Activated CD4-positive, alpha-beta memory T cell treated with anti-CD3 and anti-CD28 coated beads for 36 hours (primary cell): ENCODE data around the gene MCMBP. TPM values are rescaled to one million over a fixed set of nuclear protein-coding genes. Genes with fewer than 3 reads are reported as not detected.

ENCODE experiments used
- CTCF ChIA-PET: fragments of 350-600 bp; sonication (Branson Sonifier 250); formaldehyde crosslinking; loops from one replicate; lab custom pipeline; 2021; ENCODE audit warnings: antibody characterized with exemption, inconsistent platforms; lab: Charles Lee
- POLR2A ChIA-PET: fragments of 350-600 bp; sonication (Branson Sonifier 250); formaldehyde crosslinking; loops from one replicate; lab custom pipeline; 2021; ENCODE audit warnings: antibody characterized with exemption; lab: Charles Lee
- DNase-seq: peaks from one replicate; pipeline ENCODE4 v3.0.0-alpha.2; 2020
- H3K27ac Mint-ChIP-seq: one replicate; pipeline ENCODE4 v1.8.0; 2021; ENCODE audit warnings: mixed read lengths
- H3K27me3 Mint-ChIP-seq: one replicate; pipeline ENCODE4 v1.8.0; 2021; ENCODE audit warnings: mixed read lengths
- H3K36me3 Mint-ChIP-seq: one replicate; pipeline ENCODE4 v1.8.0; 2021; ENCODE audit warnings: mixed read lengths
- H3K4me1 Mint-ChIP-seq: one replicate; pipeline ENCODE4 v1.8.0; 2021; ENCODE audit warnings: low read depth, mixed read lengths
- H3K4me3 Mint-ChIP-seq: one replicate; pipeline ENCODE4 v1.8.0; 2021; ENCODE audit warnings: mild to moderate bottlenecking, mixed read lengths
- H3K9me3 Mint-ChIP-seq: one replicate; pipeline ENCODE4 v1.8.0; 2021; ENCODE audit warnings: mixed read lengths
- intact Hi-C: fragments of 100-400 bp; cut with micrococcal nuclease; formaldehyde crosslinking; loops from one replicate; pipeline ENCODE4 v1.15.1; 2023
- total RNA-seq, 2 experiments: library from RNA; stranded (reverse); gene quantifications; one replicate each; pipeline ENCODE4 v1.2.3, GENCODE V29; 2021

MCMBP gene
- total RNA-seq, 2 experiments from 2014 or later: 90.8 to 92.8 TPM

DNA sequence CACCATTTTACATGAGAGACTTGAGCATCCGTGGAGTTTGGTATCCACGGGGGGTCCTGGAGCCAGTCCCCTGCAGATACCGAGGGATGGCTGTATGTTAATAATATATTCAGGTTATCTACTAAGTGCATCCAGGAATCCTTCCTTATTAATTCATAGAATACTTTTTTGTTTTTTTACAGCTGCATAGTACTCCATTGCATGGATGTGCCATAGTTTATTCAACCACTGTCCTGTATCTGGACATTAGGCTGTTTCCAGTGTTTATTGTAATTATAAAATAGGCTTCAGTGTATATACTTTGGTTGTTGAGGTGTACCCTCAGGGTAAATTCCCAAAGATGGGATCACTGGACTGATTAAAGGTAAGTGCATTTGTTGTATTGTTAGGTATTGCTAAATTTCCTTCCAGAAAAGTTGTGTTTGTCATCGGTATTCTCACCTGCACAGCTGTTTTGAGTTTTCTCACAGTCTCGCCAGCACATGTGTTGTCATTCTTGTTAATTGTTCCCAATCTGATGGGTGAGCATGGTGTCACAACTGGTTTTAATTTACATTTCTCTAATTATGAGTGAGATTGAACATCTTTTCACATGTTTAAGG, 91.7 kb downstream of the MCMBP start:
- ChIA-PET CTCF (interaction anchor here (3.0 kb wide), 1 partner anchor 30 kb away, joined by 9 read pairs; no protein-coding TSS in a partner anchor), POLR2A (no interaction called here)
- intact Hi-C loops: no loop called here
- Mint-ChIP-seq H3K27me3 (no peaks in the 10 kb centered on the region), H3K36me3 (peaks cover 1% of the 10 kb centered on the region), H3K9me3 (no peaks in the 10 kb centered on the region), H3K4me1 (peaks cover 17% of the 10 kb centered on the region), H3K4me3 (no peak overlapping the region), H3K27ac (no peak overlapping the region)
- no peak for DNase-seq

Other genes starting within 250 kb of the MCMBP start
- gene BAG3, start 221.5 kb downstream of the MCMBP start, total RNA-seq: 10 to 100 TPM; 26.8 to 28.1 TPM
- 10 to 100 TPM; 12.8 to 13.6 TPM for gene INPP5F, start 146.8 kb downstream of the MCMBP start, total RNA-seq
- 10 to 100 TPM; 62.4 to 63.6 TPM for gene SEC23IP, start 19.9 kb upstream of the MCMBP start, total RNA-seq